ENCODE data around the gene OR2V1.
"Not testable (repeated sequence)": the region's sequence is repeated elsewhere in the genome, so short reads cannot be mapped to it uniquely, and the experiment has no call there.

GRCh38 chr5:181096721-181097382 is 34.1 kb downstream of the OR2V1 start:
- TF ChIP-seq, protein P1, sequence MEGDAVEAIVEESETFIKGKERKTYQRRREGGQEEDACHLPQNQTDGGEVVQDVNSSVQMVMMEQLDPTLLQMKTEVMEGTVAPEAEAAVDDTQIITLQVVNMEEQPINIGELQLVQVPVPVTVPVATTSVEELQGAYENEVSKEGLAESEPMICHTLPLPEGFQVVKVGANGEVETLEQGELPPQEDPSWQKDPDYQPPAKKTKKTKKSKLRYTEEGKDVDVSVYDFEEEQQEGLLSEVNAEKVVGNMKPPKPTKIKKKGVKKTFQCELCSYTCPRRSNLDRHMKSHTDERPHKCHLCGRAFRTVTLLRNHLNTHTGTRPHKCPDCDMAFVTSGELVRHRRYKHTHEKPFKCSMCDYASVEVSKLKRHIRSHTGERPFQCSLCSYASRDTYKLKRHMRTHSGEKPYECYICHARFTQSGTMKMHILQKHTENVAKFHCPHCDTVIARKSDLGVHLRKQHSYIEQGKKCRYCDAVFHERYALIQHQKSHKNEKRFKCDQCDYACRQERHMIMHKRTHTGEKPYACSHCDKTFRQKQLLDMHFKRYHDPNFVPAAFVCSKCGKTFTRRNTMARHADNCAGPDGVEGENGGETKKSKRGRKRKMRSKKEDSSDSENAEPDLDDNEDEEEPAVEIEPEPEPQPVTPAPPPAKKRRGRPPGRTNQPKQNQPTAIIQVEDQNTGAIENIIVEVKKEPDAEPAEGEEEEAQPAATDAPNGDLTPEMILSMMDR (IDR thresholded peaks at IDR 0.05) = not testable (repeated sequence)
- TF ChIP-seq POLR2A (IDR thresholded peaks at IDR 0.05) = not testable (repeated sequence)
